Skeletal muscle satellite cell (primary cell): ENCODE measurements around the gene SSBP1. TPM values are rescaled to one million over a fixed set of nuclear protein-coding genes. Genes with fewer than 3 reads are reported as not detected.

Source experiments
- H3K27me3 ChIP-seq: 2 replicates; pipeline ENCODE4 v1.7.0; 2013; ENCODE audit warnings: low read length; ENCODE audit not compliant: control insufficient read depth, insufficient read depth
- H3K36me3 ChIP-seq: 2 replicates; pipeline ENCODE4 v1.7.0; 2013; ENCODE audit warnings: mild to moderate bottlenecking, control low read depth, low read length; ENCODE audit not compliant: insufficient read depth
- H3K4me1 ChIP-seq: 2 replicates; pipeline ENCODE4 v1.7.0; 2013; ENCODE audit warnings: low read length; ENCODE audit not compliant: control insufficient read depth, insufficient read depth
- H3K4me2 ChIP-seq: 2 replicates; pipeline ENCODE4 v1.7.0; 2013; ENCODE audit warnings: mild to moderate bottlenecking, low read length
- H3K4me3 ChIP-seq: 2 replicates; pipeline ENCODE4 v1.7.0; 2013; ENCODE audit warnings: low read length
- H3K9ac ChIP-seq: 2 replicates; pipeline ENCODE4 v1.7.0; 2013; ENCODE audit warnings: mild to moderate bottlenecking, low read depth, low read length, moderate library complexity
- H3K9me3 ChIP-seq: replicated peaks from 2 replicates; pipeline ENCODE4 v1.7.0; 2013; ENCODE audit warnings: mild to moderate bottlenecking, control low read depth, low read length
- small RNA-seq: library from RNA; depleted of rRNA; stranded (forward); fragments of <200 nt; gene quantifications from one replicate; pipeline ENCODE3, GENCODE V24; 2012

Gene SSBP1

GRCh38 chr7:141788296-141788695, 50.1 kb downstream of the SSBP1 start:
- H3K36me3 ChIP-seq: no peaks in the 10 kb centered on the region

DNA sequence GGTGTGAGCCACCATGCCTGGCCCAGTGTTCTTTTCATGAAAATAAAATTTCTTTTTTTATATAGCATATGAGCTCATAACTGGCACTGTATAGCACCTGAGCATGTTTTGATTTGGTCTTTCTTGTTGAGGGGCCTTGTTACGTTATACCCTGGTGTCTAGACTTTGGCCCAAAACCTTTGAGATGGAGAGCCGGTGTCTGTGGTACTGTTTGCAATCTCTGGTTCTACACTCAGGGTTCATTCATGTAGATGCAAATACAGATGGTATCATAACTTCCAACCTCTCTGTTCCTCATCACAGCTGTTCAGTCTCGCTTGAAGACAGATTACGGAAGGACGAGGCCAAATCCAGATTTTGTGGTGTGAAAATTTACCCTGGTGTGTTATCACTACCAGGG, 51.8 kb downstream of the SSBP1 start, which contains the start of gene TAS2R5:
Gene TAS2R5 (plus strand): TSS at position 301 of the 400 bp plus-strand sequence. CDS start 145 bp downstream, outside the sequence.
- H3K4me3 ChIP-seq: no peak within 1 kb of the TSS
- H3K4me2 ChIP-seq: no peak within 1 kb of the TSS
- H3K9me3 ChIP-seq: no peaks in the 10 kb centered on the region
- H3K27me3 ChIP-seq: no peaks in the 10 kb centered on the region
- no peaks in the 10 kb centered on the region for H3K36me3 ChIP-seq
- no peak within 1 kb of the TSS for H3K9ac ChIP-seq
- no peaks in the 10 kb centered on the region for H3K4me1 ChIP-seq

More at GRCh38 chr7:141788296-141788695, 50.1 kb downstream of the SSBP1 start:
- H3K9ac ChIP-seq: no peak overlapping the region
- no peaks in the 10 kb centered on the region for H3K4me1 ChIP-seq
- H3K4me3 ChIP-seq: no peak overlapping the region
- H3K9me3 ChIP-seq: no peaks in the 10 kb centered on the region
- no peaks in the 10 kb centered on the region for H3K27me3 ChIP-seq
- no peak overlapping the region for H3K4me2 ChIP-seq

DNA sequence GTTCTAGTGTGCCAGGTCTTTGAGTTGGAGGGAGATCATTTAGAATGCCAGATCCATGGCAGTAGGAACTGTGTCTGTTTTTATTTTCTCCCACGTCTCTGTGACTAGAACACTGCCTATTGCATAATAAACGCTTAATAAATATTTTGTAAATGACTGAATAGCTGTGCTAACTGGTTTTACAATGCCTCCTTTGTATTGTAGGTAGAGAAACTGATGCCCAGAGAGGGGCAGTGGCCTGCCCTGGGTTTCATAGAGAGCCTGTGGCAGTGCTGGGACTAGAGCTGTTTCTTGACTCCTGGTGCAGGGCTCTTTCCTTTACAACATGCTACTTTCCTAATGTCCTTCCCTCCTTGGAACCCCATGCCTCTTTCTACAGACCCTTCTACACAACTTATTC, 54.4 kb downstream of the SSBP1 start:
- no peaks in the 10 kb centered on the region for H3K27me3 ChIP-seq
- H3K9ac ChIP-seq: no peak overlapping the region
- no peaks in the 10 kb centered on the region for H3K36me3 ChIP-seq
- H3K4me2 ChIP-seq: no peak overlapping the region
- no peaks in the 10 kb centered on the region for H3K4me1 ChIP-seq
- no peaks in the 10 kb centered on the region for H3K9me3 ChIP-seq
- H3K4me3 ChIP-seq: no peak overlapping the region

Small RNA genes within 50 kb of the gene (small RNA-seq; reads per million reads assigned to genes)
- not detected for gene RNU1-82P
